Measurements from ENCODE around the gene NBEA. TPM values are rescaled to one million over a fixed set of nuclear protein-coding genes. Genes with fewer than 3 reads are reported as not detected.

Gene NBEA
- total RNA-seq, 1 experiment from 2014 or later, result 3.3 TPM

DNA sequence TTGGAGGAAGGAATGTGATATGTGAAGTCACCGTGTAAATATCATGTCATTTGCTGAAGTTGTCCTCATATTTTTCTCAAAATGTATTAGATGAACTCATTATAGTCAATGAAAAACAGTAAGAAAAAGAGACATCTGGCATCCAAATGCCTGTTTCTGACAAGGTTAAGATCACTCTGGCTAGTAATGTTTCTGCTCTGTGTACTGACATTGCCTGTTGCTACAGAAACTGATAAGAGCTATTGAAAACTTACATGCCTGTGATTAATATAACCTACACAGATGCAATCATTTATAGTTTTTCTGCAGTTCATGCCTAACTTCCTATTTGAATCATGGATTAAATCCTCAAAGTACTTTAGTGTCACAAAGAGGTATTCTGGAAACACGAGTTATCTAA lies 249.8 kb downstream of the NBEA start:
- H3K36me3 Mint-ChIP-seq (ENCODE audit: insufficient read depth, unreplicated experiment), result no peaks in the 10 kb centered on the region

DNA sequence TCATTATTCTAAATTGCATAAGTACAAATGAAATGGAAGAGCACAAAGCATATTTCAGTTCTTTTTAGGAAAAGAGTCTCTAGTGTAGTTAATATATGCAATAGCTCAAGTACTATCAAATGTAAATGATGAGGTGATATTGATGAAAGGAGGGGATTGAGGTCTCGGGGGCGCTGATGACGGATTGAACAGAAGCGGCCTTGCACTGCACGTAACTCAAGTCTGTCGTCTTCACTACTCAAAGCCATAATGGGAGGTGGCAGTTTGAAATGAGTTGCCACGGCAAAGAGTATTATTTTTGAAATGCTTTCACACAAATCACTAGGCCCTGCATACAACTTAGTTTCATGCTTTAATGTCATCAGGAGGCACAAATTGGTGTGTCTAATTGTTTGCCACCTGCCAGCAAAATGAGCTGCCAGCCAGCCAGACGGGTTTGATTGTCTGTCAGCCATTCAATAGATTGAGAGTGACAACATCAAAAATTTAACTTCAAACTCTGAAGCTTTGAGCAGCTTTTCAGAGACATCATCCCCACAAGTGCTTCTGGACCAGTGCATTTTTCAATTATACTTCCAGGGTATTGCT lies 256.6 kb downstream of the NBEA start:
- Mint-ChIP-seq H3K9me3 (ENCODE audit: unreplicated experiment) (no peaks in the 10 kb centered on the region), H3K27ac (ENCODE audit: low read depth, unreplicated experiment) (no peak overlapping the region), H3K36me3 (ENCODE audit: insufficient read depth, unreplicated experiment) (no peaks in the 10 kb centered on the region), H3K27me3 (ENCODE audit: insufficient read depth, unreplicated experiment) (no peaks in the 10 kb centered on the region), H3K4me1 (ENCODE audit: insufficient read depth, unreplicated experiment) (no peaks in the 10 kb centered on the region), H3K4me3 (ENCODE audit: unreplicated experiment) (no peak overlapping the region)
- BruUV-seq (replicated peaks), result no TSS peak
- POLR2A ChIA-PET, result no interaction called here
- intact Hi-C loops (cut with micrococcal nuclease), result no loop called here
- TF ChIP-seq, protein P1, sequence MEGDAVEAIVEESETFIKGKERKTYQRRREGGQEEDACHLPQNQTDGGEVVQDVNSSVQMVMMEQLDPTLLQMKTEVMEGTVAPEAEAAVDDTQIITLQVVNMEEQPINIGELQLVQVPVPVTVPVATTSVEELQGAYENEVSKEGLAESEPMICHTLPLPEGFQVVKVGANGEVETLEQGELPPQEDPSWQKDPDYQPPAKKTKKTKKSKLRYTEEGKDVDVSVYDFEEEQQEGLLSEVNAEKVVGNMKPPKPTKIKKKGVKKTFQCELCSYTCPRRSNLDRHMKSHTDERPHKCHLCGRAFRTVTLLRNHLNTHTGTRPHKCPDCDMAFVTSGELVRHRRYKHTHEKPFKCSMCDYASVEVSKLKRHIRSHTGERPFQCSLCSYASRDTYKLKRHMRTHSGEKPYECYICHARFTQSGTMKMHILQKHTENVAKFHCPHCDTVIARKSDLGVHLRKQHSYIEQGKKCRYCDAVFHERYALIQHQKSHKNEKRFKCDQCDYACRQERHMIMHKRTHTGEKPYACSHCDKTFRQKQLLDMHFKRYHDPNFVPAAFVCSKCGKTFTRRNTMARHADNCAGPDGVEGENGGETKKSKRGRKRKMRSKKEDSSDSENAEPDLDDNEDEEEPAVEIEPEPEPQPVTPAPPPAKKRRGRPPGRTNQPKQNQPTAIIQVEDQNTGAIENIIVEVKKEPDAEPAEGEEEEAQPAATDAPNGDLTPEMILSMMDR (IDR thresholded peaks at IDR 0.05; ENCODE audit: unreplicated experiment), result no peak
- no peak for DNase-seq (ENCODE audit: unreplicated experiment)
- CTCF ChIA-PET, result interaction anchor here (0.7 kb wide), 1 partner anchor 583 kb away, joined by 7 read pairs; no protein-coding TSS in a partner anchor

More for the DNA sequence above, 249.8 kb downstream of the NBEA start:
- no peaks in the 10 kb centered on the region for H3K4me1 Mint-ChIP-seq (ENCODE audit: insufficient read depth, unreplicated experiment)
- CTCF ChIA-PET, result no interaction called here
- TF ChIP-seq, protein P1 (IDR thresholded peaks at IDR 0.05; ENCODE audit: unreplicated experiment), result no peak
- DNase-seq (ENCODE audit: unreplicated experiment), result no peak
- BruUV-seq (replicated peaks), result no TSS peak
- no peak overlapping the region for H3K4me3 Mint-ChIP-seq (ENCODE audit: unreplicated experiment)
- H3K9me3 Mint-ChIP-seq (ENCODE audit: unreplicated experiment), result no peaks in the 10 kb centered on the region
- POLR2A ChIA-PET, result no interaction called here
- H3K27ac Mint-ChIP-seq (ENCODE audit: low read depth, unreplicated experiment), result no peak overlapping the region
- no peaks in the 10 kb centered on the region for H3K27me3 Mint-ChIP-seq (ENCODE audit: insufficient read depth, unreplicated experiment)
- intact Hi-C loops (cut with micrococcal nuclease), result no loop called here

DNA sequence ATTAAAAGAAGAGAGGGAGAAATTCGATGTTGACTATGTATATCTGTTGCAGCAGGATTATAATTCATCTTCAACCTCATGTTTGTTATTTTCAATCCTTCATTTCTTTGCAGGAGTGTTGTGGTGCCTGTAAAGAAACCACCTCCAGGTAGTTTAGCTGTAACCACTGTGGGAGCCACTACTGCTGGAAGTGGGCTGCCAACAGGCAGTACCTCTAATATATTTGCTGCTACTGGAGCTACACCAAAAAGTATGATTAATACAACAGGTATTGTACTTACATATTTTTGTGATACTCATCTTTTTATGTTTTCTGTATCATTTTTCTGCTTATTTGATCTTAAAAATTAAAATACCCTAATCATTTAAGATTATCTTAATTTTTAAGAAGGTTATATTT lies 266.5 kb downstream of the NBEA start:
- TF ChIP-seq, protein P1 (IDR thresholded peaks at IDR 0.05; ENCODE audit: unreplicated experiment), result no peak
- H3K27me3 Mint-ChIP-seq (ENCODE audit: insufficient read depth, unreplicated experiment), result no peaks in the 10 kb centered on the region
- no TSS peak for BruUV-seq (replicated peaks)
- intact Hi-C loops (cut with micrococcal nuclease), result loop anchor here (5.0 kb wide), 1 partner anchor 514 kb away; no protein-coding TSS in a partner anchor
- POLR2A ChIA-PET, result no interaction called here
- no peak overlapping the region for H3K4me3 Mint-ChIP-seq (ENCODE audit: unreplicated experiment)
- no peaks in the 10 kb centered on the region for H3K36me3 Mint-ChIP-seq (ENCODE audit: insufficient read depth, unreplicated experiment)
- no peaks in the 10 kb centered on the region for H3K4me1 Mint-ChIP-seq (ENCODE audit: insufficient read depth, unreplicated experiment)
- DNase-seq (ENCODE audit: unreplicated experiment), result no peak
- CTCF ChIA-PET, result interaction anchor here (0.5 to 0.7 kb wide), 2 partner anchors 11 to 514 kb away, joined by 5 read pairs; no protein-coding TSS in a partner anchor
- H3K27ac Mint-ChIP-seq (ENCODE audit: low read depth, unreplicated experiment), result no peak overlapping the region
- no peaks in the 10 kb centered on the region for H3K9me3 Mint-ChIP-seq (ENCODE audit: unreplicated experiment)

DNA sequence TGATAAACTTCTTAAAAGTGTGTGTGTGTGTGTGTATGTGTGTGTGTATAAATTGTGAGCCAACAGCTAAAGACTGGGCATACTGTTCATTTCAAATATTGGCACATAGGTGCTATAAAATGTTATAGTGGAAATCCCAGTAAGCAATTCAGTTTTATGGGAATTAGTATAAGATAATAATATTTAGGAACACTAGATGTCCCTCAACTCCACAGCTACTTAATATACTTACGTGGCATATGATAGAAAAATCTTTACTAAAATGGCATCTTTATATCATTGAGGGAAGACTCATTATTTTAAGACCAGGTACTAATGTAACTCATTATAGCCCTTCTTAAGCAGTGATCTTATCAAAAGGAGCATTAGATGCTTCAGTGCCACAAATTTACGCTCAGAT lies 268.2 kb downstream of the NBEA start:
- ChIA-PET POLR2A (interaction anchor here (0.9 kb wide), 1 partner anchor 11 kb away, joined by 3 read pairs; no protein-coding TSS in a partner anchor), CTCF (interaction anchor here (0.7 to 2.5 kb wide), 5 partner anchors 9 to 578 kb away, joined by 3 to 7 read pairs (median 6); no protein-coding TSS in a partner anchor)
- H3K27me3 Mint-ChIP-seq (ENCODE audit: insufficient read depth, unreplicated experiment), result no peaks in the 10 kb centered on the region
- no peaks in the 10 kb centered on the region for H3K4me1 Mint-ChIP-seq (ENCODE audit: insufficient read depth, unreplicated experiment)
- TF ChIP-seq, protein P1 (IDR thresholded peaks at IDR 0.05; ENCODE audit: unreplicated experiment), result no peak
- no peak overlapping the region for H3K4me3 Mint-ChIP-seq (ENCODE audit: unreplicated experiment)
- BruUV-seq (replicated peaks), result no TSS peak
- no peaks in the 10 kb centered on the region for H3K36me3 Mint-ChIP-seq (ENCODE audit: insufficient read depth, unreplicated experiment)
- H3K9me3 Mint-ChIP-seq (ENCODE audit: unreplicated experiment), result no peaks in the 10 kb centered on the region
- intact Hi-C loops (cut with micrococcal nuclease), result loop anchor here (5.0 kb wide), 1 partner anchor 577 kb away; no protein-coding TSS in a partner anchor
- peak; percentile 10 for DNase-seq (ENCODE audit: unreplicated experiment)
- H3K27ac Mint-ChIP-seq (ENCODE audit: low read depth, unreplicated experiment), result no peak overlapping the region

Measured in MCF 10A (cell line).